RWPE2 (cell line): ENCODE measurements around the gene GPR62.

Source experiments
- ATAC-seq: fragments of 200-7000 bp; cut with Tn5 transposase; 3 replicates; pipeline ENCODE4 v1.9.1; 2021; ENCODE audit warnings: low read depth
- DNase-seq: peaks from one replicate; pipeline ENCODE4 v3.0.0-alpha.2; 2020; ENCODE audit warnings: low spot score
- H3K27ac ChIP-seq: fragments of 450-650 bp; 2 replicates; pipeline ENCODE4 v1.5.1; 2017; ENCODE audit warnings: mild to moderate bottlenecking; ENCODE audit not compliant: poor library complexity, severe bottlenecking
- H3K27me3 ChIP-seq: fragments of 250-450 bp; sonication (Bioruptor Pico); 2 replicates; pipeline ENCODE4 v1.5.1; 2021; ENCODE audit warnings: mild to moderate bottlenecking, moderate library complexity; ENCODE audit not compliant: insufficient read depth, poor library complexity, severe bottlenecking
- H3K36me3 ChIP-seq: fragments of 250-450 bp; sonication (Bioruptor Pico); 2 replicates; pipeline ENCODE4 v1.5.1; 2020; ENCODE audit warnings: low read depth, mild to moderate bottlenecking, moderate library complexity
- H3K4me1 ChIP-seq: fragments of 250-450 bp; sonication (Bioruptor Pico); 2 replicates; pipeline ENCODE4 v1.5.1; 2021; ENCODE audit warnings: mild to moderate bottlenecking, moderate library complexity; ENCODE audit not compliant: insufficient read depth, poor library complexity, severe bottlenecking
- H3K4me3 ChIP-seq: fragments of 250-450 bp; sonication (Bioruptor Pico); 2 replicates; pipeline ENCODE4 v1.5.1; 2021; ENCODE audit warnings: mild to moderate bottlenecking, moderate library complexity; ENCODE audit not compliant: severe bottlenecking
- H3K9me3 ChIP-seq: fragments of 250-450 bp; sonication (Bioruptor Pico); 2 replicates; pipeline ENCODE4 v1.5.1; 2021; ENCODE audit warnings: mild to moderate bottlenecking, moderate library complexity; ENCODE audit not compliant: severe bottlenecking
- TF ChIP-seq, protein P1 (sequence below): fragments of 450-650 bp; IDR thresholded peaks from one replicate; pipeline ENCODE4 v1.5.1; 2017; ENCODE audit warnings: mild to moderate bottlenecking, moderate library complexity; ENCODE audit not compliant: poor library complexity, severe bottlenecking

Gene GPR62

GRCh38 chr3:51931756-51932155, 23.4 kb upstream of the GPR62 start:
- Histone ChIP-seq H3K27ac (no peak overlapping the region), H3K4me3 (no peak overlapping the region), H3K9me3 (no peaks in the 10 kb centered on the region), H3K4me1 (no peaks in the 10 kb centered on the region), H3K27me3 (no peaks in the 10 kb centered on the region), H3K36me3 (peaks cover 25% of the 10 kb centered on the region)
- DNase-seq (no peak), ATAC-seq (no peak)
- TF ChIP-seq, protein P1, sequence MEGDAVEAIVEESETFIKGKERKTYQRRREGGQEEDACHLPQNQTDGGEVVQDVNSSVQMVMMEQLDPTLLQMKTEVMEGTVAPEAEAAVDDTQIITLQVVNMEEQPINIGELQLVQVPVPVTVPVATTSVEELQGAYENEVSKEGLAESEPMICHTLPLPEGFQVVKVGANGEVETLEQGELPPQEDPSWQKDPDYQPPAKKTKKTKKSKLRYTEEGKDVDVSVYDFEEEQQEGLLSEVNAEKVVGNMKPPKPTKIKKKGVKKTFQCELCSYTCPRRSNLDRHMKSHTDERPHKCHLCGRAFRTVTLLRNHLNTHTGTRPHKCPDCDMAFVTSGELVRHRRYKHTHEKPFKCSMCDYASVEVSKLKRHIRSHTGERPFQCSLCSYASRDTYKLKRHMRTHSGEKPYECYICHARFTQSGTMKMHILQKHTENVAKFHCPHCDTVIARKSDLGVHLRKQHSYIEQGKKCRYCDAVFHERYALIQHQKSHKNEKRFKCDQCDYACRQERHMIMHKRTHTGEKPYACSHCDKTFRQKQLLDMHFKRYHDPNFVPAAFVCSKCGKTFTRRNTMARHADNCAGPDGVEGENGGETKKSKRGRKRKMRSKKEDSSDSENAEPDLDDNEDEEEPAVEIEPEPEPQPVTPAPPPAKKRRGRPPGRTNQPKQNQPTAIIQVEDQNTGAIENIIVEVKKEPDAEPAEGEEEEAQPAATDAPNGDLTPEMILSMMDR, result no peak

DNA sequence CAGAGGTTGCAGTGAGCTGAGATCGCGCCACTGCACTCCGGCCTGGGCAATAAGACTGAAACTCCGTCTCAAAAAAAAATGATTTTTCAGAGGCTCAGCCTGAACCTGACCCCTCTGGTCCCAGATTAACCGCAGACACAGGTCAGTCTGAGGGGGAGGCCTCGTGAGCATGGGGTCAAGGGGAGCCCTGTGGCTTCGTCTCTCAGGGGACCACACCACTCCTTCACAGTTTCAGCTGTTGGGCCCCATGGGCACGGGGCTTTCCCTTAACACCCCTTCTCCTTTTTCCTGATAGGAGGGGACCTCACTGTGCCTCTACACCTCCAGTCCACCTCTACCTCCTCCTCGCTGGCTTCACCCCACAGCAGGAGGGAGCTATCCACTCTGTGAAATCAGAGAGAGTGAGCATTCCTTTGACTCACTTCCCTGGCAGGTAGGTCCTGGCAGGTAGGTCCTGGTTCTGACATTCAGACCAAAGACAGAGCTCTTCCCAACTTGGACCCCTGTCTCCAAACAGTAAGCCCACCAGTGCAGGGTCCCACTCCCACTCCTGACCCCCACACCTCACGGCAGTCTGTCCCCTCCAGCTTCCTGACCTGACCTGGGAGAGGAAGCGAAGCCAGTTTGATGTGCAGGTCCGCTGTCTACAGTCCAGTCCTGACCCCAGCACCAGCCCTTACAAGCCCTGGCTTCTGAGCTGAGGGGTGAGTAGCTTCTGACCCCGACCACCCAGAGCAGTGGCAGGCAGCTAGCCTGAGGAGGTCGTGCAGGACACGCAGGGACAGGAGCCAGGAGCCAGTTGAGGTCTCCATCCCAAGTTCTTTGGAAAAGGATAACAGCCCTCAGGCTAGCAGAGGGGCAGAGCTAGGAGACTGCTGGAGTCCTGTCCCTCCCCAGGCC, 22.5 kb upstream of the GPR62 start:
- Histone ChIP-seq H3K27ac (no peak overlapping the region), H3K27me3 (no peaks in the 10 kb centered on the region), H3K4me3 (no peak overlapping the region), H3K9me3 (no peaks in the 10 kb centered on the region), H3K36me3 (peaks cover 34% of the 10 kb centered on the region), H3K4me1 (no peaks in the 10 kb centered on the region)
- ATAC-seq (no peak), DNase-seq (no peak)
- TF ChIP-seq, protein P1, result no peak

- Histone ChIP-seq H3K4me1 (no peaks in the 10 kb centered on the region), H3K4me3 (no peak overlapping the region), H3K36me3 (peaks cover 35% of the 10 kb centered on the region), H3K27me3 (no peaks in the 10 kb centered on the region), H3K27ac (no peak overlapping the region), H3K9me3 (no peaks in the 10 kb centered on the region)
- DNase-seq (no peak), ATAC-seq (no peak)
- TF ChIP-seq, protein P1, result no peak
These were observed 21.6 kb upstream of the GPR62 start for GRCh38 chr3:51933471-51934138.

DNA sequence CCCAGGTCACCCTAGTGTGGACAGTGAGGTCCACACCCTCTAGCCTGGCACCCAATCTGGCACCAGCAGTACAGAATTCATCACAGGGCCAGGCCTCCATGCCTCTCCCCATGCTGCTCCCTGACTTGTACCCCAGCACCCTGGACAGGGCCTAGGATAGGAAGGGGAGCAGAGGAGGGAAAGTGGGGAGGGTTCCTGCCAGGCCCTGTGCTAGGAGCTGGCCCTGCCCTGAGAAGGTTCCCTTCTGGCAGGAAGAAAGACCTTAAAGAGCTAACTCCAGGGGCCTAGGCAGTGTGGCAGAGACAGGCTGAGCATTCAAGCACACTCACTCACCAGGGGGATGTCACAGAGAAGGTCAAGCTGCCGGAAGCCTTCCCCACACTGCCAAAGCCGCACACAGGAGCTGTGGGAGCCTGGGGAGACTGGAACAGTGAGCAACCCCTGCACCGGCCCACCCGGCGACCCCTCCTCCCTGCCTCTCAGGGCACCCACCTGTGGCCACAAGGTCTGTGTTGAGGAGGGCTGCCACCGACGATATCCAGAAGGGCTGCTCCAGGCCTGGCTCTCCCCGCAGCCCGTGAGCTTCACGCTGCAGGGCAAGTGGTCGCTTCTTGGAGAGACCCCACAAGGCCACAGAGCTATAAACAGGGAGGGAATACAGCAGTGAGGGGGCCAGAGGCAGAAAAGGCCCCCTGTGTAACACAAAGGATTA, 20.9 kb upstream of the GPR62 start:
- Histone ChIP-seq H3K27me3 (no peaks in the 10 kb centered on the region), H3K4me1 (no peaks in the 10 kb centered on the region), H3K27ac (no peak overlapping the region), H3K4me3 (no peak overlapping the region), H3K36me3 (peaks cover 38% of the 10 kb centered on the region), H3K9me3 (no peaks in the 10 kb centered on the region)
- ATAC-seq (no peak), DNase-seq (no peak)
- TF ChIP-seq, protein P1, result no peak
